ENCODE measurements around the gene AFG1L.
"Not testable (repeated sequence)": the region's sequence is repeated elsewhere in the genome, so short reads cannot be mapped to it uniquely, and the experiment has no call there.

The AFG1L gene

DNA sequence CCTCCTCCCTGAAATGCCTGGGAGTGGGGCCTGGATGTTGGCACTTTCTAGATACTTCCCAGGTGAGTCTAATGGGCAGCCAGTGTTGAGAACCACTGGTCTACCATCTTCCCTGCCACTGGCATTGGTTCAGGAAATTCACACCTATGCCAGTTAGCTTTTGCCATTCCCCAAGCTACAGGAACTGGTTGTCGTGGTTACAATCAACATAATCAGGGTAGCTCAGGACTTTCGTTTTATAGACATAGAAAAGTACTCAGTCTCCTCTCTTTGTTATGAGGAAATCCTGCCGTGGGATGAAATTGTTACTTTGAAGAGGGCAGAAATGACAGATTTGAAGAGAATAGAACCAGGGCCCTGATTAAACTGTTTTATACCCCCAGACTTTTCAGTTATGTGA lies 137.9 kb downstream of the AFG1L start:
- no peak overlapping the region for H3K27ac ChIP-seq (ENCODE audit: low read length)
- no peak overlapping the region for H3K4me3 ChIP-seq (ENCODE audit: low read length)
- no peaks in the 10 kb centered on the region for H3K9me3 ChIP-seq (ENCODE audit: control insufficient read depth, insufficient read depth, low read length)
- H3K4me1 ChIP-seq (ENCODE audit: control insufficient read depth, insufficient read depth, low read length): no peaks in the 10 kb centered on the region
- WGBS (ENCODE audit: insufficient coverage, insufficient read length): no CpG with 5 or more reads among the region's 3 CpGs
- DNase-seq (ENCODE audit: low read depth, low spot score): no peak
- H3K27me3 ChIP-seq (ENCODE audit: control insufficient read depth, insufficient read depth, low read length): no peaks in the 10 kb centered on the region
- H3K36me3 ChIP-seq (ENCODE audit: control insufficient read depth, insufficient read depth, low read length): no peaks in the 10 kb centered on the region

DNA sequence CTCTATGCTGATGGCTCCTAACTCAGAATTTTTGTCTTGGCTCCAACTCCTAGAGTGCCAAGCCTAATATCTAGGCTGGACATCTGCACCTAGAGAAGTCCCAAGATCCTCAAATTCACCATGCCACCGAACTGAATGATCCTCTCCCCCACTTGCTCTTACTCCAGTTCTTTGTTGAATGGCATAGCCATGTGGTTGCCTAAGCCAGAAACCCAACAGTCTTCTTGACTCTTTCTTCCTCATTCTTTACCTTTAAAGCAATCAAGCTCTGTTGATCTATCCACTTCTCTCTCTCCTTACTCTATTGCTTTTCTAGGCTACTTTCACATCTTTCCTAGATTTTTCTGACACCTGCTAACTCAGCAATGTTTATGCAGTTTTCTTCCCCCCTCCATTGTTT lies 139.4 kb downstream of the AFG1L start:
- no peak overlapping the region for H3K4me3 ChIP-seq (ENCODE audit: low read length)
- no peaks in the 10 kb centered on the region for H3K27me3 ChIP-seq (ENCODE audit: control insufficient read depth, insufficient read depth, low read length)
- H3K4me1 ChIP-seq (ENCODE audit: control insufficient read depth, insufficient read depth, low read length): no peaks in the 10 kb centered on the region
- H3K27ac ChIP-seq (ENCODE audit: low read length): no peak overlapping the region
- WGBS (ENCODE audit: insufficient coverage, insufficient read length): no CpG with 5 or more reads among the region's 1 CpG
- DNase-seq (ENCODE audit: low read depth, low spot score): no peak
- H3K9me3 ChIP-seq (ENCODE audit: control insufficient read depth, insufficient read depth, low read length): no peaks in the 10 kb centered on the region
- no peaks in the 10 kb centered on the region for H3K36me3 ChIP-seq (ENCODE audit: control insufficient read depth, insufficient read depth, low read length)

DNA sequence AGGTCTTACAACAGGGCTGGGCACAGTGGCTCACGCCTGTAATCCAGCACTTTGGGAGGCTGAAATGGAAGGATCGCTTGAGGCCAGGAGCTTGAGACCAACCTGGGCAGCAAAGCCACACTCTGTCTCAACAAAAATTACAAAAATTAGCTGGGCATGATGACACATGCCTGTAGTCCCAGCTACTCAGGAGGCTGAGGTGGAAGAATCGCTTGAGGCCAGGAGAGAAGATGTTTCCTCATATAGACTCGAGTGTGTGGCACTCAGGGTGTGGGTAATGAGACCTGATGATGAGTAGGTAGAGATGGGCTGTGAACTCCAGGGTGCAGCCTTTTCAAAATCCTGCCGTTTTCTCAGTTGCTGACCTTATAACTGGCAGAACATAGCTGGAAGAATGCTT lies 140.5 kb downstream of the AFG1L start:
- Histone ChIP-seq H3K9me3 (ENCODE audit: control insufficient read depth, insufficient read depth, low read length) (no peaks in the 10 kb centered on the region), H3K27me3 (ENCODE audit: control insufficient read depth, insufficient read depth, low read length) (no peaks in the 10 kb centered on the region), H3K4me1 (ENCODE audit: control insufficient read depth, insufficient read depth, low read length) (no peaks in the 10 kb centered on the region), H3K36me3 (ENCODE audit: control insufficient read depth, insufficient read depth, low read length) (no peaks in the 10 kb centered on the region), H3K27ac (ENCODE audit: low read length) (no peak overlapping the region), H3K4me3 (ENCODE audit: low read length) (no peak overlapping the region)
- DNase-seq (ENCODE audit: low read depth, low spot score): no peak
- WGBS (ENCODE audit: insufficient coverage, insufficient read length): no CpG with 5 or more reads among the region's 5 CpGs

DNA sequence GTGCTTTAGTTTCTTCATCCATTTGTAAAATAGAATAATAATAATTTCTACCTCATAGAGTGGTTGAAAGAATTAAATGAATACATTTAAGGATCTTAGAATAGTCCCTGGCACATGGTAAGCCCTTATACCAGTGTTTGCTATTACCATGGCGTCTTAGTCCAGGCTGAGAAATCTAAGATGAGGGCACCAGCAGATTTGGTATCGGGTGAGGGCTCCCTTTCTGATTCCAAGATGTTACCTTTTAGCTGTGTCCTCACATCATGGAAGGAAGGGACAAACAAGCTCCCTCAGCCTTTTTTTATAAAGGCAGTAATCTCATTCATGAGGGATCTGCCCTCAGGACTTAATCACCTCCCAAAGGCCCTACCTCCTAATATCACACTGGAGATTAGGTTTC lies 141.9 kb downstream of the AFG1L start:
- H3K36me3 ChIP-seq (ENCODE audit: control insufficient read depth, insufficient read depth, low read length): no peaks in the 10 kb centered on the region
- no peak overlapping the region for H3K4me3 ChIP-seq (ENCODE audit: low read length)
- H3K27me3 ChIP-seq (ENCODE audit: control insufficient read depth, insufficient read depth, low read length): no peaks in the 10 kb centered on the region
- WGBS (ENCODE audit: insufficient coverage, insufficient read length): no CpG with 5 or more reads among the region's 2 CpGs
- H3K9me3 ChIP-seq (ENCODE audit: control insufficient read depth, insufficient read depth, low read length): no peaks in the 10 kb centered on the region
- no peaks in the 10 kb centered on the region for H3K4me1 ChIP-seq (ENCODE audit: control insufficient read depth, insufficient read depth, low read length)
- DNase-seq (ENCODE audit: low read depth, low spot score): no peak
- no peak overlapping the region for H3K27ac ChIP-seq (ENCODE audit: low read length)

DNA sequence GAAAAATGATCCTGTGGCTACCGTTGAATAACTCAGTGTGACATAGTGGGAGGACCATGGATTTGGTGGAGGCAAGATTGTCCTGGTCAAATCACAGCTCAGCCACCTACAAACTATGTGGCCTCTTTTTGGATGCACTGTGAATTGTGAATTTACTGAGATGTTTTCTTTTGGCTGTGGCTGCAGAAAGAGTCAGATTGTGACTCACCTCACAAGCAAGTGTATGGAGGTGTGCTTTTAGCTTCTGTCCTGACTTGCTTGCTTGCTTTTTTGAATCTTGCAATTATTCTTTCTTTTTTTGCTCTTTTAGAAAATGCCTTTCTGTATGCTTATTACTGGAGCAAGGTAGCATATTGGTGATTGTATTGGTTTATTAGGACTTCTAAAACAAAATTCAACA lies 143.0 kb downstream of the AFG1L start:
- no peaks in the 10 kb centered on the region for H3K9me3 ChIP-seq (ENCODE audit: control insufficient read depth, insufficient read depth, low read length)
- no peak for DNase-seq (ENCODE audit: low read depth, low spot score)
- no CpG with 5 or more reads among the region's 1 CpG for WGBS (ENCODE audit: insufficient coverage, insufficient read length)
- H3K27me3 ChIP-seq (ENCODE audit: control insufficient read depth, insufficient read depth, low read length): no peaks in the 10 kb centered on the region
- H3K4me1 ChIP-seq (ENCODE audit: control insufficient read depth, insufficient read depth, low read length): no peaks in the 10 kb centered on the region
- no peak overlapping the region for H3K27ac ChIP-seq (ENCODE audit: low read length)
- H3K36me3 ChIP-seq (ENCODE audit: control insufficient read depth, insufficient read depth, low read length): no peaks in the 10 kb centered on the region
- H3K4me3 ChIP-seq (ENCODE audit: low read length): no peak overlapping the region

DNA sequence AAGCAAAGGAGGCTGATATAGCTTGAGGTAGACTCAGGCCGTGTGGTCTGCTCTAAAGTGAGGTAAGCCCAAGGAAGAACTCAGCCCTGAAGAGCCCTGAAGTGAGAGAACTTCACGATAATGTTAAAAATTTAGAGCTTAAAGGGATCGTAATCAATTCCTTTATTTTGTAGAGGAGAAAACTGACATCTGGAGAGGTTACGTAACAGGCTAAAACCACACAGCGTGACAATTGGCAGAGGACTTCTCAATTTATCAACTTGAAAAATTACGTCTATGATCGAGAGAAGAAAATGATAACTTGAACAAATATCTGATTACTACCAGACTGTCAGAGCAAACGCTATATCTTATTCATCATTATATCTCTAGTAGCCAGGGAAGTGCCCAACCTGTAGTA lies 144.1 kb downstream of the AFG1L start:
- H3K4me1 ChIP-seq (ENCODE audit: control insufficient read depth, insufficient read depth, low read length): no peaks in the 10 kb centered on the region
- WGBS (ENCODE audit: insufficient coverage, insufficient read length): no CpG with 5 or more reads among the region's 8 CpGs
- no peak overlapping the region for H3K4me3 ChIP-seq (ENCODE audit: low read length)
- DNase-seq (ENCODE audit: low read depth, low spot score): no peak
- no peaks in the 10 kb centered on the region for H3K9me3 ChIP-seq (ENCODE audit: control insufficient read depth, insufficient read depth, low read length)
- no peaks in the 10 kb centered on the region for H3K27me3 ChIP-seq (ENCODE audit: control insufficient read depth, insufficient read depth, low read length)
- H3K36me3 ChIP-seq (ENCODE audit: control insufficient read depth, insufficient read depth, low read length): no peaks in the 10 kb centered on the region
- H3K27ac ChIP-seq (ENCODE audit: low read length): no peak overlapping the region

DNA sequence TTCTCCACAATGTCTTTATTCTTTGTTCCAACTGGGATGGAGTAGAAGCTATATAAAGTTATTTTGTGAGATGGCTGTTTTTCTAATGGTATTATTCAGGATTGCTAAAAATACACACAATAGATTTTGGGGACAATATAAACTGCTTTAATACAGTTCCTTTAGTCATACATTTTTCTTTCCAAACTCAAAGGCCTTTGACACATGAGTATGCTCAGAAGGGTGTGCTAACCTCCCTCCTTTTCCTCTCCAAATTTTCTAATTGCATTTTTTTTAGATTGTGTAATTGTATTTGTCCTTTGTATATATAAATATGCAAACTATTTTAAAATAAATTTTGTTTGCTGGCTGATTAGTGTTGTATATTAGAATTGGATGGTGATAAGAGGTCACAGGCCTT lies 146.3 kb downstream of the AFG1L start:
- H3K4me3 ChIP-seq (ENCODE audit: low read length): no peak overlapping the region
- no peaks in the 10 kb centered on the region for H3K27me3 ChIP-seq (ENCODE audit: control insufficient read depth, insufficient read depth, low read length)
- H3K9me3 ChIP-seq (ENCODE audit: control insufficient read depth, insufficient read depth, low read length): no peaks in the 10 kb centered on the region
- H3K27ac ChIP-seq (ENCODE audit: low read length): no peak overlapping the region
- no peaks in the 10 kb centered on the region for H3K4me1 ChIP-seq (ENCODE audit: control insufficient read depth, insufficient read depth, low read length)
- H3K36me3 ChIP-seq (ENCODE audit: control insufficient read depth, insufficient read depth, low read length): no peaks in the 10 kb centered on the region
- DNase-seq (ENCODE audit: low read depth, low spot score): no peak

DNA sequence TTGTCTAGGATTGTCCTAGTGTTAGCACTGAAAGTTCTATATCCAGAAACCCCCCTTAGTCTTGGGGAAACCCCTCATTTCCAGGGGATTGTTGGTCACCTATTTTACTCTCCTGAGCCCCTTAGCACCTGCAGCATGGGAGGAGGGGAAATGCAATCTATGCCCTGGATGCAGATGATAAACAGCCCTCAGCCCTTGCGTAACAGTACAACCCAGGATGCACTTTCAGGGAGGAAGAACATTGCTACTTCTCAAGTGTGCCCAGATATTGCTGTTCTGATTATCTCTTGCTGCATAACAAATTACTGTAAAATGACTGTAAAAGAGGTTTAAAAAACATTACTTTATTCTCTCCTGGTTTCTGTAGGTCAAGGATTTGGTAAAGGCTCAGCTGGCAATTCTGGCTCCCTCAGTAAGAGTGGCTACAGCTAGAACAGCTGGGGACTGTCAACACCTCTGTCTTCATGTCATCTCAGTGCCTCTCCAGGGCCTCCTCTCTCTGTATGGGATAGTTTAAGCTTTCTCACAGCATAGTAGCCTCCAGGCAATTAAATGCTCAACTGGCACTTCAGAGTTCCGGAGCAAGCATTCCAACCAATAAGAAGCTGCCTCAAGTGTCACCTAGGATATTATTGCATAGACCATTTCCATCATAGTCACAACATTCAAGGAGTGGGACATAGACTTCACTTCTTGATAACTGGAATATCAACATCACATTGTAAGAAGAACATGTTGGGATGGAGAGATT lies 148.1 kb downstream of the AFG1L start:
- no peaks in the 10 kb centered on the region for H3K9me3 ChIP-seq (ENCODE audit: control insufficient read depth, insufficient read depth, low read length)
- no peaks in the 10 kb centered on the region for H3K4me1 ChIP-seq (ENCODE audit: control insufficient read depth, insufficient read depth, low read length)
- no CpG with 5 or more reads among the region's 2 CpGs for WGBS (ENCODE audit: insufficient coverage, insufficient read length)
- H3K36me3 ChIP-seq (ENCODE audit: control insufficient read depth, insufficient read depth, low read length): no peaks in the 10 kb centered on the region
- no peak overlapping the region for H3K4me3 ChIP-seq (ENCODE audit: low read length)
- no peaks in the 10 kb centered on the region for H3K27me3 ChIP-seq (ENCODE audit: control insufficient read depth, insufficient read depth, low read length)
- DNase-seq (ENCODE audit: low read depth, low spot score): no peak
- H3K27ac ChIP-seq (ENCODE audit: low read length): no peak overlapping the region

DNA sequence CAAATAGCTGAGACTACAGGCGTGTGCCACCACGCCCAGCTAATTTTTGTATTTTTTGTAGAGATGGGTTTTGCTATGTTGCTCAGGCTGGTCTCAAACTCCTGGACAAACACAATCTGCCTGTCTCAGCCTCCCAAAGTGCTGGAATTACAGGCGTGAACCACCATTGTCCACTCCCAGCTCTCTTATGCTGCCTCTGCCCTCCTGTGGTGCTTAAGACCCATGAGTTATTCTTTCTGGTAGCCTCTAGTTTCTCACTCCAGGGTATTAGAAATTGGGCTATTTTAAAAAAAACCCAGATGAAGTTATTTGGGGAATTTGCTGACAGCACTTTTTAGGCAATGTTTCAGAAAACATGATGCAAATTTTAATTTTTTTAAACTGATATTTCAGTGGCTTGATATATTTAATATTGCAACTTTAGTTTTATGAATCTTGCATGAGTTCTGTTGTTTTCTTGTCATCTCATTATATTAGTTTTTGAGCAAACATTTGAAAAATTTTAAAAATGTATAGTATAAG lies 151.8 kb downstream of the AFG1L start:
- WGBS (ENCODE audit: insufficient coverage, insufficient read length): no CpG with 5 or more reads among the region's 3 CpGs
- Histone ChIP-seq H3K27ac (ENCODE audit: low read length) (no peak overlapping the region), H3K4me1 (ENCODE audit: control insufficient read depth, insufficient read depth, low read length) (no peaks in the 10 kb centered on the region), H3K9me3 (ENCODE audit: control insufficient read depth, insufficient read depth, low read length) (no peaks in the 10 kb centered on the region), H3K4me3 (ENCODE audit: low read length) (no peak overlapping the region), H3K36me3 (ENCODE audit: control insufficient read depth, insufficient read depth, low read length) (no peaks in the 10 kb centered on the region), H3K27me3 (ENCODE audit: control insufficient read depth, insufficient read depth, low read length) (no peaks in the 10 kb centered on the region)
- no peak for DNase-seq (ENCODE audit: low read depth, low spot score)

DNA sequence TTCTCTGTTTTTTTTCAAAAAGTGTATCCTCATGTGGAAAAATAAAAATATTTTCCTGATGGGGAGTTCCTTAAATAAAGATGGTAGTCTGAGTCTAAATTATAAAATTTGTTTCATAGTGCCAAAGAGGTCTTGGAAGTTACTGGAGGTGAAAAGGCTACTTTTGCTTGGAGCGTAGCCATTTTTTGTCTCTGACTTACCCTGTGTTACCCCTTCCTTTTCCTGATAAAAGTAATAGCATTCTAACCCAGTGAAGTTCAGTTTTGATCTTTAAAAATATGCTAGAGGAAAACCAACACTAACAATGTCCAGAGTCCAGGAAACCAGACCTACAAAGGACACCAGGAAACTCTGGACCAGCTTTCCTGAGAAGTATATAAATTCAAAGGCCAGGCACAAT lies 153.6 kb downstream of the AFG1L start:
- no CpG with 5 or more reads among the region's 1 CpG for WGBS (ENCODE audit: insufficient coverage, insufficient read length)
- H3K27ac ChIP-seq (ENCODE audit: low read length): no peak overlapping the region

DNA sequence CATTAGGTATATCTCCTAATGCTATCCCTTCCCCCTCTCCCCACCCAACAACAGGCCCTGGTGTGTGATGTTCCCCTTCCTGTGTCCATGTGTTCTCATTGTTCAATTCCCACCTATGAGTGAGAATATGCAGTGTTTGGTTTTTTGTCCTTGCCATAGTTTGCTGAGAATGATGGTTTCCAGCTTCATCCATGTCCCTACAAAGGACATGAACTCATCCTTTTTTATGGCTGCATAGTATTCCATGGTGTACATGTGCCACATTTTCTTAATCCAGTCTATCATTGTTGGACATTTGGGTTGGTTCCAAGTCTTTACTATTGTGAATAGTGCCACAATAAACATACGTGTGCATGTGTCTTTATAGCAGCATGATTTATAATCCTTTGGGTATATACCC lies 154.9 kb downstream of the AFG1L start:
- H3K4me3 ChIP-seq (ENCODE audit: low read length); H3K36me3 ChIP-seq (ENCODE audit: control insufficient read depth, insufficient read depth, low read length); H3K9me3 ChIP-seq (ENCODE audit: control insufficient read depth, insufficient read depth, low read length); DNase-seq (ENCODE audit: low read depth, low spot score); H3K27me3 ChIP-seq (ENCODE audit: control insufficient read depth, insufficient read depth, low read length); H3K4me1 ChIP-seq (ENCODE audit: control insufficient read depth, insufficient read depth, low read length); H3K27ac ChIP-seq (ENCODE audit: low read length): not testable (repeated sequence)
- no CpG with 5 or more reads among the region's 1 CpG for WGBS (ENCODE audit: insufficient coverage, insufficient read length)

More for the DNA sequence above, 153.6 kb downstream of the AFG1L start:
- no peaks in the 10 kb centered on the region for H3K36me3 ChIP-seq (ENCODE audit: control insufficient read depth, insufficient read depth, low read length)
- no peak for DNase-seq (ENCODE audit: low read depth, low spot score)
- H3K4me3 ChIP-seq (ENCODE audit: low read length): no peak overlapping the region
- H3K9me3 ChIP-seq (ENCODE audit: control insufficient read depth, insufficient read depth, low read length): no peaks in the 10 kb centered on the region
- no peaks in the 10 kb centered on the region for H3K27me3 ChIP-seq (ENCODE audit: control insufficient read depth, insufficient read depth, low read length)
- H3K4me1 ChIP-seq (ENCODE audit: control insufficient read depth, insufficient read depth, low read length): peaks cover 3% of the 10 kb centered on the region; the same call in 1 of the 2 replicates

Data from iPS DF 6.9 (cell line).